PC-9 (cell line): ENCODE measurements around the gene ADIPOR2. TPM values are rescaled to one million over a fixed set of nuclear protein-coding genes. Genes with fewer than 3 reads are reported as not detected.

Source experiments
- BruUV-seq: library from RNA; stranded (reverse); fragments of 400-500 nt; replicated peaks from 2 replicates; lab custom pipeline; 2021; lab: Mats Ljungman, UMichigan
- CTCF ChIA-PET: fragments of 300-600 bp; sonication (Branson Sonifier 250); formaldehyde crosslinking; loops from one replicate; lab custom pipeline; 2022; ENCODE audit warnings: antibody characterized with exemption; lab: Charles Lee
- POLR2A ChIA-PET: fragments of 300-600 bp; sonication (Branson Sonifier 250); formaldehyde crosslinking; loops from one replicate; lab custom pipeline; 2022; ENCODE audit warnings: antibody characterized with exemption; ENCODE audit not compliant: unreplicated experiment; lab: Charles Lee
- DNase-seq, 2 experiments: peaks; one replicate each; pipeline versions ENCODE4 v3.0.0 to v3.0.0-alpha.2; 2015 to 2022; ENCODE audit warnings: mixed read lengths in 1 of 2
- H2AFZ ChIP-seq: fragments of 200-600 bp; sonication (generic); 2 replicates; pipeline ENCODE4 v1.8.1; 2017; ENCODE audit warnings: antibody characterized with exemption
- H3F3A ChIP-seq: fragments of 200-600 bp; sonication (generic); 2 replicates; pipeline ENCODE4 v1.8.1; 2017; ENCODE audit warnings: antibody characterized with exemption, mild to moderate bottlenecking, low read depth; ENCODE audit not compliant: insufficient read depth
- H3K27ac ChIP-seq: fragments of 200-600 bp; sonication (generic); 2 replicates; pipeline ENCODE4 v1.6.1; 2016; ENCODE audit warnings: mixed run types
- H3K27me3 ChIP-seq: fragments of 200-600 bp; sonication (generic); 2 replicates; pipeline ENCODE4 v1.6.1; 2016; ENCODE audit warnings: low read depth, mixed run types; ENCODE audit not compliant: insufficient read depth
- H3K36me3 ChIP-seq: fragments of 200-600 bp; sonication (generic); 2 replicates; pipeline ENCODE4 v1.6.1; 2016; ENCODE audit warnings: low read depth, mixed run types
- H3K4me1 ChIP-seq: fragments of 200-600 bp; sonication (generic); replicated peaks from 2 replicates; pipeline ENCODE4 v1.6.1; 2016; ENCODE audit warnings: mixed run types; ENCODE audit not compliant: insufficient read depth
- H3K4me2 ChIP-seq: fragments of 200-600 bp; sonication (generic); 2 replicates; pipeline ENCODE4 v1.6.1; 2017; ENCODE audit warnings: mixed run types
- H3K4me3 ChIP-seq: fragments of 200-600 bp; sonication (generic); 2 replicates; pipeline ENCODE4 v1.6.1; 2016; ENCODE audit warnings: mixed run types
- H3K79me2 ChIP-seq: fragments of 200-600 bp; sonication (generic); 2 replicates; pipeline ENCODE4 v1.6.1; 2017; ENCODE audit warnings: low read depth, mixed run types
- H3K9me2 ChIP-seq: fragments of 200-600 bp; sonication (generic); 2 replicates; pipeline ENCODE4 v1.8.1; 2017; ENCODE audit warnings: mild to moderate bottlenecking; ENCODE audit not compliant: insufficient read depth
- H3K9me3 ChIP-seq: fragments of 200-600 bp; sonication (generic); 2 replicates; pipeline ENCODE4 v1.8.1; 2016; ENCODE audit warnings: low read depth; ENCODE audit not compliant: insufficient read depth
- H4K20me1 ChIP-seq: fragments of 200-600 bp; sonication (generic); 2 replicates; pipeline ENCODE4 v1.8.1; 2017; ENCODE audit not compliant: insufficient read depth
- EZH2 ChIP-seq: fragments of 200-600 bp; sonication (generic); IDR thresholded peaks from 2 replicates; pipeline ENCODE4 v1.8.0; 2017; ENCODE audit warnings: antibody characterized with exemption, low read depth
- intact Hi-C: fragments of 100-400 bp; cut with micrococcal nuclease; formaldehyde crosslinking; loops from one replicate; pipeline ENCODE4 v1.10.0; 2022; ENCODE audit not compliant: unreplicated experiment
- total RNA-seq: library from RNA; stranded (reverse); gene quantifications from 2 replicates; pipeline ENCODE4 v1.2.3, GENCODE V29; 2021
- TF ChIP-seq, protein P1 (sequence below): fragments of 200-600 bp; sonication (generic); conservative IDR thresholded peaks from 2 replicates; pipeline ENCODE4 v1.6.1; 2017; ENCODE audit warnings: mixed run types, antibody characterized with exemption, mild to moderate bottlenecking, moderate library complexity

Gene ADIPOR2
- total RNA-seq, 1 experiment from 2014 or later, result 107 TPM

DNA sequence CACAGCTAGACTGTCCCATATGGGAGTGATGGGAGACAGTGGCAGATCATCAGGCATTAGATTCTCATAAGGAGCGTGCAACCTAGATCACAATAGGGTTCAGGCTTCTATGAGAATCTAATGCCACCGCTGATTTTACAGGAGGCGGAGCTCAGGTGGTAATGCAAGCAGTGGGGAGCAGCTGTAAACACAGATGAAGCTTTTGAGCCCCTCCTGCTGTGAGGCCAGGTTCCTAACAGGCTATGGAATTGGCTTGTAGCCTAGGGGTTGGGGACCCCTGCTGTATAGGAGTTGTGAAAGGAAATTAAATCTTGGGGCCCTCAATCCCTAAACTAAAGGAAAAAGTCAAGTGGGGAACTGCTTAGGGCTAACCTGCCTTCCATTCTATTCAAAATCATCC is 29.6 kb downstream of the ADIPOR2 start:
- TF ChIP-seq, protein P1, sequence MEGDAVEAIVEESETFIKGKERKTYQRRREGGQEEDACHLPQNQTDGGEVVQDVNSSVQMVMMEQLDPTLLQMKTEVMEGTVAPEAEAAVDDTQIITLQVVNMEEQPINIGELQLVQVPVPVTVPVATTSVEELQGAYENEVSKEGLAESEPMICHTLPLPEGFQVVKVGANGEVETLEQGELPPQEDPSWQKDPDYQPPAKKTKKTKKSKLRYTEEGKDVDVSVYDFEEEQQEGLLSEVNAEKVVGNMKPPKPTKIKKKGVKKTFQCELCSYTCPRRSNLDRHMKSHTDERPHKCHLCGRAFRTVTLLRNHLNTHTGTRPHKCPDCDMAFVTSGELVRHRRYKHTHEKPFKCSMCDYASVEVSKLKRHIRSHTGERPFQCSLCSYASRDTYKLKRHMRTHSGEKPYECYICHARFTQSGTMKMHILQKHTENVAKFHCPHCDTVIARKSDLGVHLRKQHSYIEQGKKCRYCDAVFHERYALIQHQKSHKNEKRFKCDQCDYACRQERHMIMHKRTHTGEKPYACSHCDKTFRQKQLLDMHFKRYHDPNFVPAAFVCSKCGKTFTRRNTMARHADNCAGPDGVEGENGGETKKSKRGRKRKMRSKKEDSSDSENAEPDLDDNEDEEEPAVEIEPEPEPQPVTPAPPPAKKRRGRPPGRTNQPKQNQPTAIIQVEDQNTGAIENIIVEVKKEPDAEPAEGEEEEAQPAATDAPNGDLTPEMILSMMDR, result no peak
- TF ChIP-seq EZH2, result no peak
- no peaks in the 10 kb centered on the region for H3K9me3 ChIP-seq
- H3K27ac ChIP-seq, result no peak overlapping the region
- no peaks in the 10 kb centered on the region for H3K9me2 ChIP-seq
- ChIA-PET CTCF (no interaction called here), POLR2A (no interaction called here)
- H3K4me2 ChIP-seq, result no peak overlapping the region
- BruUV-seq, result no TSS peak
- DNase-seq, result no peak
- H3K27me3 ChIP-seq, result no peaks in the 10 kb centered on the region
- peaks cover 96% of the 10 kb centered on the region for H3K79me2 ChIP-seq
- peaks cover 54% of the 10 kb centered on the region for H4K20me1 ChIP-seq
- no peak overlapping the region for H2AFZ ChIP-seq
- 0 out of 2 replicates have a peak, but pooled peaks cover 5% of the 10 kb centered on the region for H3K4me1 ChIP-seq
- 0 out of 2 replicates have a peak, but pooled peaks cover 2% of the 10 kb centered on the region for H3K36me3 ChIP-seq
- 0 out of 2 replicates have a peak, but pooled peaks cover 4% of the 10 kb centered on the region for H3F3A ChIP-seq
- intact Hi-C loops, result no loop called here
- H3K4me3 ChIP-seq, result no peak overlapping the region

DNA sequence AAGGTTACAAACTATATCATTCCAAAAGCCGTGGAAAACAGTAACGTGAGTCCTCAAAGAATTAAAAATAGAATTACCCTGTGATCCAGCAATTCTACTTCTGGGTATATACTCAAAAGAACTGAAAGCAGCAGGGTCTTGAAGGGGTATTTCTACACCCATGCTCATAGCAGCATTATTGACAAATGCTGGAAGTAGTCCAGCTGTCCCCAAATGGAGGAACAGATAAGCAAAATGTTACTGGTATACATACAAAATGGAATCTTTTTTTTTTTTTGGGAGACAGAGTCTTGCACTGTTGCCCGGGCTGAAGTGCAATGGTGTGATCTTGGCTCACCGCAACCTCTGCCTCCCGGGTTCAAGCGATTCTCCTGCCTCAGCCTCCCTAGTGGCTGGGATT is 32.9 kb downstream of the ADIPOR2 start:
- BruUV-seq, result no TSS peak
- POLR2A ChIA-PET, result no interaction called here
- no peak for TF ChIP-seq EZH2
- TF ChIP-seq, protein P1, result no peak

DNA sequence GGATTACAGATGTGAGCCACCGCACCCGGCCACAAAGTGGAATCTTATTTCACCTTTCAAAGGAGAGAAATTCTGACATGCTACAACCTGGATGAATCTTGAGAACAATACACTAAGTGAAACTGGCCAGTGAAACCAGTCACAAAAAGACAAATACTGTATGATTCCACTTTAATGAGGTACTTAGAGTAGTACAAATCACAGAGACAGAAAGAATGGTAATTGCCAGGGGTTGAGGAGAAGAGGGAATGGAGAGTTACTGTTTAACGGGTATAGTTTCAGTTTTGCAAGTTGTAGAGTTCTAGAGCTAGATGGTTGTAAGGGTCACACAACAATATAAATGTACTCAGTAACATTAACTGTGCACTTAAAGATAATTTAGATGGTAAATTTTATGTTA is 33.4 kb downstream of the ADIPOR2 start:
- Histone ChIP-seq H3F3A (peaks cover 5% of the 10 kb centered on the region; the same call in 1 of the 2 replicates), H3K4me3 (no peak overlapping the region), H3K9me3 (no peaks in the 10 kb centered on the region), H3K4me2 (no peak overlapping the region), H3K27me3 (no peaks in the 10 kb centered on the region), H3K27ac (no peak overlapping the region), H3K79me2 (peaks cover 89% of the 10 kb centered on the region), H3K4me1 (no peaks in the 10 kb centered on the region), H3K36me3 (0 out of 2 replicates have a peak, but pooled peaks cover 2% of the 10 kb centered on the region), H4K20me1 (peaks cover 37% of the 10 kb centered on the region), H3K9me2 (no peaks in the 10 kb centered on the region), H2AFZ (no peak overlapping the region)
- no peak for DNase-seq
- ChIA-PET POLR2A (no interaction called here), CTCF (no interaction called here)
- intact Hi-C loops, result no loop called here
- TF ChIP-seq EZH2, result no peak
- TF ChIP-seq, protein P1, result no peak
- BruUV-seq, result no TSS peak

More for the DNA sequence above, 32.9 kb downstream of the ADIPOR2 start:
- Histone ChIP-seq H3F3A (peaks cover 5% of the 10 kb centered on the region; the same call in 1 of the 2 replicates), H3K36me3 (0 out of 2 replicates have a peak, but pooled peaks cover 2% of the 10 kb centered on the region), H3K4me1 (no peaks in the 10 kb centered on the region), H3K9me3 (no peaks in the 10 kb centered on the region), H3K27ac (no peak overlapping the region), H3K79me2 (peaks cover 90% of the 10 kb centered on the region), H3K27me3 (no peaks in the 10 kb centered on the region), H3K9me2 (no peaks in the 10 kb centered on the region), H3K4me2 (no peak overlapping the region), H4K20me1 (peaks cover 40% of the 10 kb centered on the region), H2AFZ (no peak overlapping the region), H3K4me3 (no peak overlapping the region)
- DNase-seq, result no peak
- CTCF ChIA-PET, result no interaction called here
- intact Hi-C loops, result no loop called here
